WTC11 (cell line): ENCODE results near the gene ZNF302. TPM values are rescaled to one million over a fixed set of nuclear protein-coding genes. Genes with fewer than 3 reads are reported as not detected.

Source experiments
- ATAC-seq: fragments of 200-7000 bp; cut with Tn5 transposase; 2 replicates; pipeline ENCODE4 v1.10.0; 2021; ENCODE audit warnings: mild to moderate bottlenecking, moderate library complexity
- CTCF ChIA-PET: fragments of 300-600 bp; sonication (Branson Sonifier 250); formaldehyde crosslinking; loops from one replicate; lab custom pipeline; 2021; ENCODE audit warnings: antibody characterized with exemption; lab: Charles Lee
- POLR2A ChIA-PET: fragments of 350-600 bp; sonication (Branson Sonifier 250); formaldehyde crosslinking; loops from one replicate; lab custom pipeline; 2021; ENCODE audit warnings: antibody characterized with exemption; lab: Charles Lee
- DNase-seq: peaks from one replicate; pipeline ENCODE4 v3.0.0; 2021; ENCODE audit warnings: low spot score
- H3K27ac Mint-ChIP-seq: 2 replicates; pipeline ENCODE4 v1.8.0; 2021; ENCODE audit warnings: mixed read lengths
- H3K27me3 Mint-ChIP-seq: 2 replicates; pipeline ENCODE4 v1.8.0; 2021; ENCODE audit warnings: low read depth, mild to moderate bottlenecking, moderate library complexity, mixed read lengths
- H3K36me3 Mint-ChIP-seq: 2 replicates; pipeline ENCODE4 v1.8.0; 2021; ENCODE audit warnings: mixed read lengths
- H3K4me1 Mint-ChIP-seq: 2 replicates; pipeline ENCODE4 v1.8.0; 2022; ENCODE audit warnings: mixed read lengths
- H3K4me3 Mint-ChIP-seq: 2 replicates; pipeline ENCODE4 v1.8.0; 2021; ENCODE audit warnings: mild to moderate bottlenecking, moderate library complexity, mixed read lengths
- H3K9me3 Mint-ChIP-seq: 2 replicates; pipeline ENCODE4 v1.8.0; 2021; ENCODE audit warnings: mixed read lengths
- EMX1 ChIP-seq: fragments of 250-450 bp; sonication (Bioruptor Pico); IDR thresholded peaks from 2 replicates; pipeline ENCODE4 v1.8.0; 2021; ENCODE audit warnings: mild to moderate bottlenecking
- JAZF1 ChIP-seq: fragments of 250-450 bp; sonication (Bioruptor Pico); IDR thresholded peaks from 2 replicates; pipeline ENCODE4 v1.9.0; 2021; ENCODE audit warnings: moderate library complexity, mild to moderate bottlenecking, inconsistent platforms
- JUN ChIP-seq: sonication (generic); formaldehyde crosslinking; IDR thresholded peaks from 2 replicates; pipeline ENCODE4 v1.8.0; 2023; ENCODE audit warnings: mild to moderate bottlenecking, missing genetic modification reagents
- MYBL2 ChIP-seq: sonication (generic); formaldehyde crosslinking; IDR thresholded peaks from 2 replicates; pipeline ENCODE4 v1.8.1; 2023; ENCODE audit warnings: mild to moderate bottlenecking, moderate library complexity, missing genetic modification reagents
- NR1H2 ChIP-seq: sonication (generic); formaldehyde crosslinking; IDR thresholded peaks from 2 replicates; pipeline ENCODE4 v1.9.0; 2021; ENCODE audit warnings: mild to moderate bottlenecking, moderate library complexity, missing genetic modification reagents
- NR2C2 ChIP-seq: sonication (generic); formaldehyde crosslinking; IDR thresholded peaks from 2 replicates; pipeline ENCODE4 v1.8.0; 2022; ENCODE audit warnings: mild to moderate bottlenecking, missing genetic modification reagents
- OVOL2 ChIP-seq: fragments of 250-450 bp; sonication (Bioruptor Pico); IDR thresholded peaks from 2 replicates; pipeline ENCODE4 v1.9.0; 2021; ENCODE audit warnings: mild to moderate bottlenecking, borderline replicate concordance
- SMAD3 ChIP-seq: sonication (generic); formaldehyde crosslinking; IDR thresholded peaks from 2 replicates; pipeline ENCODE4 v1.8.0; 2022; ENCODE audit warnings: missing genetic modification reagents, mild to moderate bottlenecking, borderline replicate concordance
- TP53 ChIP-seq: sonication (generic); formaldehyde crosslinking; IDR thresholded peaks from 2 replicates; pipeline ENCODE4 v1.8.1; 2023; ENCODE audit warnings: mild to moderate bottlenecking, missing genetic modification reagents
- total RNA-seq: library from RNA; stranded (reverse); gene quantifications from 3 replicates; pipeline ENCODE4 v1.2.3, GENCODE V29; 2021
- TF ChIP-seq, protein P1 (sequence below): sonication (generic); formaldehyde crosslinking; IDR thresholded peaks from 2 replicates; pipeline ENCODE4 v1.8.1; 2023; ENCODE audit warnings: mild to moderate bottlenecking, missing genetic modification reagents
- TF ChIP-seq, protein P2 (sequence below): sonication (generic); formaldehyde crosslinking; conservative IDR thresholded peaks from 2 replicates; pipeline ENCODE4 v1.8.1; 2023; ENCODE audit warnings: mild to moderate bottlenecking, low read depth, missing genetic modification reagents, moderate library complexity
- TF ChIP-seq, protein P3 (sequence below): sonication (generic); formaldehyde crosslinking; IDR thresholded peaks from 2 replicates; pipeline ENCODE4 v1.8.0; 2022; ENCODE audit warnings: mild to moderate bottlenecking, missing genetic modification reagents
- TF ChIP-seq, protein P4 (sequence below): sonication (generic); formaldehyde crosslinking; IDR thresholded peaks from 2 replicates; pipeline ENCODE4 v1.8.0; 2023; ENCODE audit warnings: missing genetic modification reagents
- TF ChIP-seq, protein P5 (sequence below): fragments of 250-450 bp; sonication (Bioruptor Pico); IDR thresholded peaks from 2 replicates; pipeline ENCODE4 v1.9.0; 2021; ENCODE audit warnings: mild to moderate bottlenecking, borderline replicate concordance
- TF ChIP-seq, protein P6 (sequence below): fragments of 250-450 bp; sonication (Bioruptor Pico); IDR thresholded peaks from 2 replicates; pipeline ENCODE4 v2.1.2; 2022; ENCODE audit warnings: mild to moderate bottlenecking, moderate library complexity

ZNF302 gene
- total RNA-seq, 1 experiment from 2014 or later: 23.5 TPM

DNA sequence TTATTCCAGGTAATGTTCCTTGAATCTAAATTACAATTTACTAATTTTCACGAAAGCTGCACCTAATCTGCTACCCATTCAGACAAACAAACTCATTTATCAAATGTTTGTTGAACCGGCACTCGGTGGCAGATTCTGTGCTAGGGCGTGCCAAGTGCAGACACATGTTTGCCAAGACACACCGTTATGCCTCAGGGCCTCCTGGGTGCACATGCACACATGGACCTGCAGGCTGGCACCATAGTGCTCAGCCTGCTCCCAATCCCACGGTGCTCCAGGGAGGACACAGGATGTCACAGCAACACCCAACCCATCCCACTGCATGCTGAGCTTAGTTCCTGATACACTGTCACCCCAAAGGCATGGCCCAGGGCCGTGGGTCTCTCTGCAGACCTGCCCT lies 8.2 kb upstream of the ZNF302 start:
- TF ChIP-seq, protein P1, sequence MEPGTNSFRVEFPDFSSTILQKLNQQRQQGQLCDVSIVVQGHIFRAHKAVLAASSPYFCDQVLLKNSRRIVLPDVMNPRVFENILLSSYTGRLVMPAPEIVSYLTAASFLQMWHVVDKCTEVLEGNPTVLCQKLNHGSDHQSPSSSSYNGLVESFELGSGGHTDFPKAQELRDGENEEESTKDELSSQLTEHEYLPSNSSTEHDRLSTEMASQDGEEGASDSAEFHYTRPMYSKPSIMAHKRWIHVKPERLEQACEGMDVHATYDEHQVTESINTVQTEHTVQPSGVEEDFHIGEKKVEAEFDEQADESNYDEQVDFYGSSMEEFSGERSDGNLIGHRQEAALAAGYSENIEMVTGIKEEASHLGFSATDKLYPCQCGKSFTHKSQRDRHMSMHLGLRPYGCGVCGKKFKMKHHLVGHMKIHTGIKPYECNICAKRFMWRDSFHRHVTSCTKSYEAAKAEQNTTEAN (CRISPR knock-in tag): no peak
- TF ChIP-seq SMAD3 (no peak), MYBL2 (CRISPR knock-in tag) (no peak), JAZF1 (CRISPR knock-in tag) (no peak), NR1H2 (CRISPR knock-in tag) (no peak), OVOL2 (CRISPR knock-in tag) (no peak), TP53 (CRISPR knock-in tag) (no peak), JUN (CRISPR knock-in tag) (no peak), NR2C2 (CRISPR knock-in tag) (no peak)
- TF ChIP-seq, protein P2, sequence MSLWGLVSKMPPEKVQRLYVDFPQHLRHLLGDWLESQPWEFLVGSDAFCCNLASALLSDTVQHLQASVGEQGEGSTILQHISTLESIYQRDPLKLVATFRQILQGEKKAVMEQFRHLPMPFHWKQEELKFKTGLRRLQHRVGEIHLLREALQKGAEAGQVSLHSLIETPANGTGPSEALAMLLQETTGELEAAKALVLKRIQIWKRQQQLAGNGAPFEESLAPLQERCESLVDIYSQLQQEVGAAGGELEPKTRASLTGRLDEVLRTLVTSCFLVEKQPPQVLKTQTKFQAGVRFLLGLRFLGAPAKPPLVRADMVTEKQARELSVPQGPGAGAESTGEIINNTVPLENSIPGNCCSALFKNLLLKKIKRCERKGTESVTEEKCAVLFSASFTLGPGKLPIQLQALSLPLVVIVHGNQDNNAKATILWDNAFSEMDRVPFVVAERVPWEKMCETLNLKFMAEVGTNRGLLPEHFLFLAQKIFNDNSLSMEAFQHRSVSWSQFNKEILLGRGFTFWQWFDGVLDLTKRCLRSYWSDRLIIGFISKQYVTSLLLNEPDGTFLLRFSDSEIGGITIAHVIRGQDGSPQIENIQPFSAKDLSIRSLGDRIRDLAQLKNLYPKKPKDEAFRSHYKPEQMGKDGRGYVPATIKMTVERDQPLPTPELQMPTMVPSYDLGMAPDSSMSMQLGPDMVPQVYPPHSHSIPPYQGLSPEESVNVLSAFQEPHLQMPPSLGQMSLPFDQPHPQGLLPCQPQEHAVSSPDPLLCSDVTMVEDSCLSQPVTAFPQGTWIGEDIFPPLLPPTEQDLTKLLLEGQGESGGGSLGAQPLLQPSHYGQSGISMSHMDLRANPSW (CRISPR knock-in tag): no peak
- TF ChIP-seq, protein P3, sequence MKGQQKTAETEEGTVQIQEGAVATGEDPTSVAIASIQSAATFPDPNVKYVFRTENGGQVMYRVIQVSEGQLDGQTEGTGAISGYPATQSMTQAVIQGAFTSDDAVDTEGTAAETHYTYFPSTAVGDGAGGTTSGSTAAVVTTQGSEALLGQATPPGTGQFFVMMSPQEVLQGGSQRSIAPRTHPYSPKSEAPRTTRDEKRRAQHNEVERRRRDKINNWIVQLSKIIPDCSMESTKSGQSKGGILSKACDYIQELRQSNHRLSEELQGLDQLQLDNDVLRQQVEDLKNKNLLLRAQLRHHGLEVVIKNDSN (CRISPR knock-in tag): no peak
- TF ChIP-seq, protein P4, sequence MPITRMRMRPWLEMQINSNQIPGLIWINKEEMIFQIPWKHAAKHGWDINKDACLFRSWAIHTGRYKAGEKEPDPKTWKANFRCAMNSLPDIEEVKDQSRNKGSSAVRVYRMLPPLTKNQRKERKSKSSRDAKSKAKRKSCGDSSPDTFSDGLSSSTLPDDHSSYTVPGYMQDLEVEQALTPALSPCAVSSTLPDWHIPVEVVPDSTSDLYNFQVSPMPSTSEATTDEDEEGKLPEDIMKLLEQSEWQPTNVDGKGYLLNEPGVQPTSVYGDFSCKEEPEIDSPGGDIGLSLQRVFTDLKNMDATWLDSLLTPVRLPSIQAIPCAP (CRISPR knock-in tag): no peak
- TF ChIP-seq, protein P5, sequence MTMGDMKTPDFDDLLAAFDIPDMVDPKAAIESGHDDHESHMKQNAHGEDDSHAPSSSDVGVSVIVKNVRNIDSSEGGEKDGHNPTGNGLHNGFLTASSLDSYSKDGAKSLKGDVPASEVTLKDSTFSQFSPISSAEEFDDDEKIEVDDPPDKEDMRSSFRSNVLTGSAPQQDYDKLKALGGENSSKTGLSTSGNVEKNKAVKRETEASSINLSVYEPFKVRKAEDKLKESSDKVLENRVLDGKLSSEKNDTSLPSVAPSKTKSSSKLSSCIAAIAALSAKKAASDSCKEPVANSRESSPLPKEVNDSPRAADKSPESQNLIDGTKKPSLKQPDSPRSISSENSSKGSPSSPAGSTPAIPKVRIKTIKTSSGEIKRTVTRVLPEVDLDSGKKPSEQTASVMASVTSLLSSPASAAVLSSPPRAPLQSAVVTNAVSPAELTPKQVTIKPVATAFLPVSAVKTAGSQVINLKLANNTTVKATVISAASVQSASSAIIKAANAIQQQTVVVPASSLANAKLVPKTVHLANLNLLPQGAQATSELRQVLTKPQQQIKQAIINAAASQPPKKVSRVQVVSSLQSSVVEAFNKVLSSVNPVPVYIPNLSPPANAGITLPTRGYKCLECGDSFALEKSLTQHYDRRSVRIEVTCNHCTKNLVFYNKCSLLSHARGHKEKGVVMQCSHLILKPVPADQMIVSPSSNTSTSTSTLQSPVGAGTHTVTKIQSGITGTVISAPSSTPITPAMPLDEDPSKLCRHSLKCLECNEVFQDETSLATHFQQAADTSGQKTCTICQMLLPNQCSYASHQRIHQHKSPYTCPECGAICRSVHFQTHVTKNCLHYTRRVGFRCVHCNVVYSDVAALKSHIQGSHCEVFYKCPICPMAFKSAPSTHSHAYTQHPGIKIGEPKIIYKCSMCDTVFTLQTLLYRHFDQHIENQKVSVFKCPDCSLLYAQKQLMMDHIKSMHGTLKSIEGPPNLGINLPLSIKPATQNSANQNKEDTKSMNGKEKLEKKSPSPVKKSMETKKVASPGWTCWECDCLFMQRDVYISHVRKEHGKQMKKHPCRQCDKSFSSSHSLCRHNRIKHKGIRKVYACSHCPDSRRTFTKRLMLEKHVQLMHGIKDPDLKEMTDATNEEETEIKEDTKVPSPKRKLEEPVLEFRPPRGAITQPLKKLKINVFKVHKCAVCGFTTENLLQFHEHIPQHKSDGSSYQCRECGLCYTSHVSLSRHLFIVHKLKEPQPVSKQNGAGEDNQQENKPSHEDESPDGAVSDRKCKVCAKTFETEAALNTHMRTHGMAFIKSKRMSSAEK (CRISPR knock-in tag): no peak
- TF ChIP-seq, protein P6, sequence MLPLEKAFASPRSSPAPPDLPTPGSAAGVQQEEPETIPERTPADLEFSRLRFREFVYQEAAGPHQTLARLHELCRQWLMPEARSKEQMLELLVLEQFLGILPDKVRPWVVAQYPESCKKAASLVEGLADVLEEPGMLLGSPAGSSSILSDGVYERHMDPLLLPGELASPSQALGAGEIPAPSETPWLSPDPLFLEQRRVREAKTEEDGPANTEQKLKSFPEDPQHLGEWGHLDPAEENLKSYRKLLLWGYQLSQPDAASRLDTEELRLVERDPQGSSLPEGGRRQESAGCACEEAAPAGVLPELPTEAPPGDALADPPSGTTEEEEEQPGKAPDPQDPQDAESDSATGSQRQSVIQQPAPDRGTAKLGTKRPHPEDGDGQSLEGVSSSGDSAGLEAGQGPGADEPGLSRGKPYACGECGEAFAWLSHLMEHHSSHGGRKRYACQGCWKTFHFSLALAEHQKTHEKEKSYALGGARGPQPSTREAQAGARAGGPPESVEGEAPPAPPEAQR (CRISPR knock-in tag): no peak
- no peak for DNase-seq
- Mint-ChIP-seq H3K9me3 (no peaks in the 10 kb centered on the region), H3K27me3 (peaks cover 10% of the 10 kb centered on the region), H3K4me3 (no peak overlapping the region), H3K4me1 (peaks cover 16% of the 10 kb centered on the region), H3K36me3 (no peaks in the 10 kb centered on the region), H3K27ac (no peak overlapping the region)
- POLR2A ChIA-PET: no interaction called here
- CTCF ChIA-PET: no interaction called here
- ATAC-seq: no peak

DNA sequence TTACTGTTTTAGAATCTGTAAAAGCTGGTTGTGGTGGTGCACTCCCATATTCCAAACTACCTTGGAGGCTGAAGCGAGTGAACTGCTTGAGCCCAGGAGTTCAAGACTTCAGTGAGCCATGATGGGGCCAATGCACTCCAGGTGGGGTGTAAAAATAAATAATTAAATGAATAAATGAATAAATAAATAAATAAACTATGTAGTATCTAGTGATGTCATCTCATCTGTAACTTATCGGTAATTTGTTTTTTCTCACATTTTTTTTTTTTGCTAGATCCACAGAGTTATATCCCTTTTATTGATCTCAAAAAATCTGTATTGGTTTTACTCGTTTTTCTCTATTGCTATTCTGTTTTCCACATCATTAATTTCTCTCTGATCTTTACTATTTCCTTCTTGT lies 5.5 kb upstream of the ZNF302 start:
- ChIA-PET POLR2A (no interaction called here), CTCF (no interaction called here)
- Mint-ChIP-seq H3K27me3 (peaks cover 21% of the 10 kb centered on the region), H3K36me3 (no peaks in the 10 kb centered on the region), H3K4me3 (no peak overlapping the region), H3K9me3 (peaks cover 4% of the 10 kb centered on the region), H3K27ac (no peak overlapping the region), H3K4me1 (peaks cover 15% of the 10 kb centered on the region)
- DNase-seq (no peak), ATAC-seq (no peak)
- no peak for TF ChIP-seq EMX1 (CRISPR knock-in tag)
